ENCODE data around the gene UNK. TPM values are rescaled to one million over a fixed set of nuclear protein-coding genes. Genes with fewer than 3 reads are reported as not detected.

The UNK gene
- total RNA-seq, 1 experiment from 2014 or later, result 16.0 TPM

GRCh38 chr17:75769536-75769935, 15.1 kb upstream of the UNK start:
- POLR2A ChIA-PET, result interaction anchor here (0.6 to 1.1 kb wide), 3 partner anchors 11 to 102 kb away, joined by 3 to 5 read pairs (median 3); partner anchors contain the start of gene SAP30BP
- Mint-ChIP-seq H3K4me1 (ENCODE audit: insufficient read depth, unreplicated experiment) (no peaks in the 10 kb centered on the region), H3K36me3 (ENCODE audit: insufficient read depth, unreplicated experiment) (no peaks in the 10 kb centered on the region), H3K27ac (ENCODE audit: low read depth, unreplicated experiment) (no peak overlapping the region), H3K27me3 (ENCODE audit: insufficient read depth, unreplicated experiment) (no peaks in the 10 kb centered on the region), H3K4me3 (ENCODE audit: unreplicated experiment) (no peak overlapping the region), H3K9me3 (ENCODE audit: unreplicated experiment) (no peaks in the 10 kb centered on the region)
- DNase-seq (ENCODE audit: unreplicated experiment), result no peak
- no TSS peak for BruUV-seq (replicated peaks)
- intact Hi-C loops (cut with micrococcal nuclease), result no loop called here
- TF ChIP-seq CTCF (IDR thresholded peaks at IDR 0.05; ENCODE audit: unreplicated experiment), result no peak
- CTCF ChIA-PET, result interaction anchor here (1.1 kb wide), 1 partner anchor 10 kb away, joined by 3 read pairs; no protein-coding TSS in a partner anchor

- Mint-ChIP-seq H3K4me3 (ENCODE audit: unreplicated experiment) (no peak overlapping the region), H3K36me3 (ENCODE audit: insufficient read depth, unreplicated experiment) (peaks cover 13% of the 10 kb centered on the region), H3K9me3 (ENCODE audit: unreplicated experiment) (no peaks in the 10 kb centered on the region), H3K27me3 (ENCODE audit: insufficient read depth, unreplicated experiment) (no peaks in the 10 kb centered on the region), H3K27ac (ENCODE audit: low read depth, unreplicated experiment) (no peak overlapping the region), H3K4me1 (ENCODE audit: insufficient read depth, unreplicated experiment) (peaks cover 8% of the 10 kb centered on the region)
- DNase-seq (ENCODE audit: unreplicated experiment), result no peak
- no TSS peak for BruUV-seq (replicated peaks)
- ChIA-PET CTCF (interaction anchor here (0.5 to 2.7 kb wide), 4 partner anchors 9 to 598 kb away, joined by 3 to 14 read pairs (median 4); no protein-coding TSS in a partner anchor), POLR2A (interaction anchor here (0.9 to 1.8 kb wide), 2 partner anchors 8 kb away, joined by 3 to 5 read pairs; a partner anchor contains a TSS)
- intact Hi-C loops (cut with micrococcal nuclease), result loop anchor here (2.0 kb wide), 1 partner anchor 77 kb away; no protein-coding TSS in a partner anchor
- no peak for TF ChIP-seq CTCF (IDR thresholded peaks at IDR 0.05; ENCODE audit: unreplicated experiment)
These were observed 13.0 kb upstream of the UNK start for GRCh38 chr17:75771334-75772281.

GRCh38 chr17:75773121-75773807, 11.3 kb upstream of the UNK start:
- no peak overlapping the region for H3K27ac Mint-ChIP-seq (ENCODE audit: low read depth, unreplicated experiment)
- no TSS peak for BruUV-seq (replicated peaks)
- DNase-seq (ENCODE audit: unreplicated experiment), result no peak
- intact Hi-C loops (cut with micrococcal nuclease), result loop anchor here (2.0 kb wide), 1 partner anchor 76 kb away; no protein-coding TSS in a partner anchor
- peaks cover 29% of the 10 kb centered on the region for H3K36me3 Mint-ChIP-seq (ENCODE audit: insufficient read depth, unreplicated experiment)
- H3K4me1 Mint-ChIP-seq (ENCODE audit: insufficient read depth, unreplicated experiment), result peaks cover 14% of the 10 kb centered on the region
- ChIA-PET CTCF (interaction anchor here (0.7 to 2.7 kb wide), 10 partner anchors 7 to 148 kb away, joined by 3 to 14 read pairs (median 4); partner anchors contain the start of genes GALK1, SMIM5 and WBP2), POLR2A (interaction anchor here (0.7 to 7.9 kb wide), 8 partner anchors 10 to 107 kb away, joined by 3 to 153 read pairs (median 4); partner anchors contain the start of genes GALK1, RECQL5, SAP30BP and UNK)
- no peak for TF ChIP-seq CTCF (IDR thresholded peaks at IDR 0.05; ENCODE audit: unreplicated experiment)
- H3K9me3 Mint-ChIP-seq (ENCODE audit: unreplicated experiment), result no peaks in the 10 kb centered on the region
- no peak overlapping the region for H3K4me3 Mint-ChIP-seq (ENCODE audit: unreplicated experiment)
- no peaks in the 10 kb centered on the region for H3K27me3 Mint-ChIP-seq (ENCODE audit: insufficient read depth, unreplicated experiment)
